OCI-LY1 (cell line): ENCODE measurements around the gene AIP.

ENCODE experiments used
- EZH2 ChIP-seq: fragments of 200-600 bp; sonication (generic), shearing (Covaris generic); IDR thresholded peaks from 2 replicates; pipeline ENCODE4 v1.8.0; 2017; ENCODE audit warnings: borderline replicate concordance, mixed run types, mild to moderate bottlenecking, antibody characterized with exemption, low read length, moderate library complexity, mixed read lengths
- TF ChIP-seq, protein P1 (sequence below): fragments of 200-600 bp; sonication (generic), shearing (Covaris generic); IDR thresholded peaks from 2 replicates; pipeline ENCODE4 v1.5.1; 2017; ENCODE audit warnings: mild to moderate bottlenecking, antibody characterized with exemption, low read length, moderate library complexity, mixed read lengths

DNA sequence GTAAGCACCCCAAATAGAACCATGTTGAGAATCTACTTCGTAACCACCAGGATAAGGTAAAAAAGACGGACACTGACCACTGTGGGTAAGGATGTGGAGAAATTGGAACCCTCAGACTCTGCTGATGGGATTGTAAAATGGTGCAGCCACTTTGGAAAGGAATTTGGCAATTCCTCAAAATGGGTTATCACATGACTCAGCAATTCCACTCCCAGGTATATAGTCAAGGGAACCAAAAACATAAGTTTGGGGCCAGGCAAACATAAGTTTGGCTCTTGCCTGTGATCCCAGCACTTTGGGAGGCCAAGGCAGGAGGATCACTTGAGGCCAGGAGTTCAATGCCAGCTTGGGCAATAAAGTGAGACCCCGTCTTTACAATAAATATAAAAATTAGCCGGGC is 45.5 kb downstream of the AIP start:
- TF ChIP-seq, protein P1, sequence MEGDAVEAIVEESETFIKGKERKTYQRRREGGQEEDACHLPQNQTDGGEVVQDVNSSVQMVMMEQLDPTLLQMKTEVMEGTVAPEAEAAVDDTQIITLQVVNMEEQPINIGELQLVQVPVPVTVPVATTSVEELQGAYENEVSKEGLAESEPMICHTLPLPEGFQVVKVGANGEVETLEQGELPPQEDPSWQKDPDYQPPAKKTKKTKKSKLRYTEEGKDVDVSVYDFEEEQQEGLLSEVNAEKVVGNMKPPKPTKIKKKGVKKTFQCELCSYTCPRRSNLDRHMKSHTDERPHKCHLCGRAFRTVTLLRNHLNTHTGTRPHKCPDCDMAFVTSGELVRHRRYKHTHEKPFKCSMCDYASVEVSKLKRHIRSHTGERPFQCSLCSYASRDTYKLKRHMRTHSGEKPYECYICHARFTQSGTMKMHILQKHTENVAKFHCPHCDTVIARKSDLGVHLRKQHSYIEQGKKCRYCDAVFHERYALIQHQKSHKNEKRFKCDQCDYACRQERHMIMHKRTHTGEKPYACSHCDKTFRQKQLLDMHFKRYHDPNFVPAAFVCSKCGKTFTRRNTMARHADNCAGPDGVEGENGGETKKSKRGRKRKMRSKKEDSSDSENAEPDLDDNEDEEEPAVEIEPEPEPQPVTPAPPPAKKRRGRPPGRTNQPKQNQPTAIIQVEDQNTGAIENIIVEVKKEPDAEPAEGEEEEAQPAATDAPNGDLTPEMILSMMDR: no peak
- no peak for TF ChIP-seq EZH2
